Left lung (tissue), 8 donors: Measurements from ENCODE around the gene SNX2. TPM values are rescaled to one million over a fixed set of nuclear protein-coding genes. Genes with fewer than 3 reads are reported as not detected.

Experiments used
- polyA plus RNA-seq, 6 donors: library from polyadenylated mRNA; unstranded; fragments of 120-200 nt; gene quantifications; one replicate each; pipeline ENCODE4 v1.2.1, GENCODE V29; 2013; ENCODE audit not compliant: insufficient read length in 6 of 6
- total RNA-seq, 2 donors: library from RNA; stranded (reverse); fragmentation: NEBNext Ultra II Directional; extraction: Animal tissue kit (Norgen Biotek cat#: 25700); gene quantifications; one replicate each; pipeline ENCODE4 v1.2.1, GENCODE V29; 2021
- donor health status: DM: no; HTN: yes; CAD: no.
- donor health status: DM: no; HTN: no; CAD: no.

The SNX2 gene
- total and polyA plus RNA-seq, 8 donors = 85.1 to 128 (median 101) TPM

Other genes with a start within 250 kb of the SNX2 start
- 10 to 100 TPM; 27.4 to 33.9 TPM for gene SNX24, start 70.5 kb downstream of the SNX2 start, total RNA-seq
- 10 to 100 TPM; 23.0 to 28.6 (median 26.0) TPM for gene SNX24, start 70.5 kb downstream of the SNX2 start, polyA plus RNA-seq